ENCODE data around the gene PXYLP1.

PXYLP1 gene

GRCh38 chr3:141276398-141276797 is 44.8 kb downstream of the PXYLP1 start:
- Mint-ChIP-seq H3K27ac (no peak overlapping the region), H3K4me3 (no peak overlapping the region), H3K27me3 (no peaks in the 10 kb centered on the region), H3K36me3 (ENCODE audit: low read depth) (peaks cover 13% of the 10 kb centered on the region), H3K4me1 (ENCODE audit: low read depth) (peaks cover 13% of the 10 kb centered on the region), H3K9me3 (no peaks in the 10 kb centered on the region)
- intact Hi-C loops (cut with micrococcal nuclease): loop anchor here (5.0 kb wide), 1 partner anchor 44 kb away; the partner anchor contains the start of gene PXYLP1

GRCh38 chr3:141277451-141277850 is 45.8 kb downstream of the PXYLP1 start:
- Mint-ChIP-seq H3K4me3 (no peak overlapping the region), H3K27me3 (no peaks in the 10 kb centered on the region), H3K27ac (no peak overlapping the region), H3K9me3 (no peaks in the 10 kb centered on the region), H3K36me3 (ENCODE audit: low read depth) (peaks cover 23% of the 10 kb centered on the region), H3K4me1 (ENCODE audit: low read depth) (peaks cover 13% of the 10 kb centered on the region)
- intact Hi-C loops (cut with micrococcal nuclease): loop anchor here (5.0 kb wide), 1 partner anchor 45 kb away; the partner anchor contains the start of gene PXYLP1

- no peak overlapping the region for H3K4me3 Mint-ChIP-seq
- intact Hi-C loops (cut with micrococcal nuclease): loop anchor here (5.0 kb wide), 1 partner anchor 46 kb away; the partner anchor contains the start of gene PXYLP1
- peaks cover 27% of the 10 kb centered on the region for H3K36me3 Mint-ChIP-seq (ENCODE audit: low read depth)
- H3K27me3 Mint-ChIP-seq: no peaks in the 10 kb centered on the region
- peaks cover 13% of the 10 kb centered on the region for H3K4me1 Mint-ChIP-seq (ENCODE audit: low read depth)
- no peak overlapping the region for H3K27ac Mint-ChIP-seq
- no peaks in the 10 kb centered on the region for H3K9me3 Mint-ChIP-seq
Measured at GRCh38 chr3:141278196-141279076, 46.8 kb downstream of the PXYLP1 start.

DNA sequence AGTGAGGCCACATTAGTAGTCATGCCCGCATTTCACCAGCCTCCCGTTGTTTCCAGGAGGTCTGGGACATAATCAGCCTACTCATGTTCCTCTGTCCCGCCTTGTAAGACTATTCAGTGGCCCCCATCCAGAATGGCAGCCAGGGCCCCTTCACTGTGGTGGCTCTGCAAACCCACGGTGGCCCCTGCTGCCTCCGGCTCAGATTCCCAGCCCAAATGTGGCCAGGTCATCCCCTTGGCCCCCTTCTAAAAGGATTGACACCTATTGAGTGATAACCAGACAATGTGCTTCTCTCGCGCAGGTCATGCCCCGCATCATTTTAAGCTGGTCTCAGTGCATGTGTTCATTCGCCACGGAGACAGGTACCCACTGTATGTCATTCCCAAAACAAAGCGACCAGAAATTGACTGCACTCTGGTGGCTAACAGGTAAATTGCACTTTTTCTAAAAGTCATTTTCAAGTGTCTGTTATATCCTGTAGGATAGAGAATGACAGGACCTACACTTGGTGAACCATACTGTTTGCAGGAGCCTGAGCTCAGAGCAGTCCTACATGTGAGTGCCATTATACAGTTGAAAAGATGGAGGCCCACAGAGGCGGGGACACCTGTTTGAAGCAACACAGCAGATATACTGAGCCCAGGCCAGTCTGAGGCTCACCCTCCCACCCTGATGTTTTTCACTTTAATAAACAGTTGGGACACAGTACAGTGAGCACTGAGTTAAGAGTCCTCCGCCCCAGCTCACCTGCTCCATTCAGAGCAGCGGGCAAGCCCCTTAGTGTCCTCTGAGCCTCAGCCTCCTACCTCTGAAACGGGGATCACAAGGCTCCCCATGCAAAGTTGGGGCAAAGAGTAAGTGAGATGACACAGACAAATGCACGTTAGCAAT is 47.7 kb downstream of the PXYLP1 start:
- intact Hi-C loops (cut with micrococcal nuclease): loop anchor here (5.0 kb wide), 1 partner anchor 47 kb away; the partner anchor contains the start of gene PXYLP1
- Mint-ChIP-seq H3K4me1 (ENCODE audit: low read depth) (peaks cover 11% of the 10 kb centered on the region), H3K27me3 (no peaks in the 10 kb centered on the region), H3K27ac (no peak overlapping the region), H3K9me3 (no peaks in the 10 kb centered on the region), H3K36me3 (ENCODE audit: low read depth) (peaks cover 23% of the 10 kb centered on the region), H3K4me3 (no peak overlapping the region)

DNA sequence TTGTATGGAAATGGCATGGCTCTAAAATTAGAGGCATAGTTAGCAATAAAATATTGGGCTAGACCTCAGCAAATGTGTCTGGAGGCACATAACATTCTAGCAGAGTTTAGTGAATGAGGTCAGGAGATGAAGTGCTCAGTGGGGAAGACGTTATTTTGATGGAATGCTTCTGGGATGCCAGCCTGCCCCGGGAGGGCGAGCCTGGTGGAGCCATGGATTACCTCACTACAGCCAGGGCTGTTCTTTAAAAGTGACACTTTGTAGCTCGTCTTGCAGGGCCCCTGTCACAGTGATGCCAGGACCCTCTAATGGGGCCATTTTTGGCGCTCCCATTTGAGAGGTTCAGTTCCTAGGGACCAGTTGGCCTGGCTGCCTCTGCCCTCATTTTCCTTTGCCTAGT is 48.5 kb downstream of the PXYLP1 start:
- Mint-ChIP-seq H3K4me3 (no peak overlapping the region), H3K27ac (no peak overlapping the region), H3K4me1 (ENCODE audit: low read depth) (peaks cover 5% of the 10 kb centered on the region), H3K27me3 (no peaks in the 10 kb centered on the region), H3K9me3 (no peaks in the 10 kb centered on the region), H3K36me3 (ENCODE audit: low read depth) (peaks cover 18% of the 10 kb centered on the region)
- intact Hi-C loops (cut with micrococcal nuclease): no loop called here

- Mint-ChIP-seq H3K4me1 (ENCODE audit: low read depth) (peaks cover 5% of the 10 kb centered on the region), H3K27me3 (no peaks in the 10 kb centered on the region), H3K4me3 (no peak overlapping the region), H3K27ac (no peak overlapping the region), H3K9me3 (no peaks in the 10 kb centered on the region), H3K36me3 (ENCODE audit: low read depth) (peaks cover 18% of the 10 kb centered on the region)
- intact Hi-C loops (cut with micrococcal nuclease): no loop called here
Measured at GRCh38 chr3:141280690-141281089, 49.1 kb downstream of the PXYLP1 start.

DNA sequence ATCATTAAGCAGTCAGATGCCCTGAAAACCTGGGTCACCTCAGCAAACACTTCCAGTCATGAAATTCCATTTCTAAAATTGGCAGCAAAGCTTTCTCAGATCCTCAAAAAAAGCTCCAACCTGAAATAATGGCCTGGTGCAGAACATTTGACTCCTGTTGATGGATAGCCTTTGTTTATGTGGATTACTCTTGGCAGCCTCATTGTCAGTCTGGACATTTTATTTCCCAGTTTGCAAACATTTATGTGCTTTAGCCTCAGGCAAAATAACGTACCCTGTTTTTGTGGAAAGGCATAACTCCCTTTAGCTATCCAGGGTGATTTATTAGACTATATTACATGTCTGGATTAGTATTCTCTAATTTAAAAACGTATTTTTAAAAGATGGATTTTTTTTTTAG is 53.9 kb downstream of the PXYLP1 start:
- Mint-ChIP-seq H3K4me3 (no peak overlapping the region), H3K36me3 (ENCODE audit: low read depth) (peaks cover 29% of the 10 kb centered on the region), H3K4me1 (ENCODE audit: low read depth) (peaks cover 23% of the 10 kb centered on the region), H3K27ac (no peak overlapping the region), H3K9me3 (no peaks in the 10 kb centered on the region), H3K27me3 (no peaks in the 10 kb centered on the region)
- intact Hi-C loops (cut with micrococcal nuclease): no loop called here

- Mint-ChIP-seq H3K36me3 (ENCODE audit: low read depth) (peaks cover 28% of the 10 kb centered on the region), H3K27ac (no peak overlapping the region), H3K9me3 (no peaks in the 10 kb centered on the region), H3K27me3 (no peaks in the 10 kb centered on the region), H3K4me3 (no peak overlapping the region), H3K4me1 (ENCODE audit: low read depth) (peaks cover 23% of the 10 kb centered on the region)
- intact Hi-C loops (cut with micrococcal nuclease): no loop called here
Measured at GRCh38 chr3:141286856-141287255, 55.2 kb downstream of the PXYLP1 start.

DNA sequence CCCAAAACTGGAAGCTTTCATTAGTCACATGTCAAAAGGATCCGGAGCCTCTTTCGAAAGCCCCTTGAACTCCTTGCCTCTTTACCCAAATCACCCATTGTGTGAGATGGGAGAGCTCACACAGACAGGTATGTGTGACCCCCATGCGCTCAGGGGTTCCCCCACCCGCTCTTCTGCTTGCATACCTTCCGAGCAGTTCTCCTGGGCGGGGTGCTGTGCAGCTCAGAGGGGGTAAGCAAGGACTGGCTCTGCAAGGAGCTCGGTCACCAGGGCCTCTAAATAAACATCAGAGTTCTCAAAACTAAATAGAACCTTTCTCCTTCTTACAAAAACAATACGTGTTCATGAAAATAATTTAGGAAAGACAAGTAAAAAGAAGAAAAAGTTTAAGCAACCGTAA is 55.7 kb downstream of the PXYLP1 start:
- Mint-ChIP-seq H3K4me1 (ENCODE audit: low read depth) (peaks cover 23% of the 10 kb centered on the region), H3K36me3 (ENCODE audit: low read depth) (peaks cover 28% of the 10 kb centered on the region), H3K9me3 (no peaks in the 10 kb centered on the region), H3K4me3 (no peak overlapping the region), H3K27me3 (no peaks in the 10 kb centered on the region), H3K27ac (no peak overlapping the region)
- intact Hi-C loops (cut with micrococcal nuclease): no loop called here

- Mint-ChIP-seq H3K4me1 (ENCODE audit: low read depth) (peaks cover 23% of the 10 kb centered on the region), H3K9me3 (no peaks in the 10 kb centered on the region), H3K27ac (no peak overlapping the region), H3K4me3 (no peak overlapping the region), H3K36me3 (ENCODE audit: low read depth) (peaks cover 32% of the 10 kb centered on the region), H3K27me3 (no peaks in the 10 kb centered on the region)
- intact Hi-C loops (cut with micrococcal nuclease): no loop called here
Measured at GRCh38 chr3:141288336-141288990, 56.8 kb downstream of the PXYLP1 start.

- H3K36me3 Mint-ChIP-seq (ENCODE audit: low read depth): peaks cover 32% of the 10 kb centered on the region
- no peak overlapping the region for H3K27ac Mint-ChIP-seq
- intact Hi-C loops (cut with micrococcal nuclease): no loop called here
- no peak overlapping the region for H3K4me3 Mint-ChIP-seq
- no peaks in the 10 kb centered on the region for H3K27me3 Mint-ChIP-seq
- peaks cover 23% of the 10 kb centered on the region for H3K4me1 Mint-ChIP-seq (ENCODE audit: low read depth)
- H3K9me3 Mint-ChIP-seq: no peaks in the 10 kb centered on the region
Measured at GRCh38 chr3:141289228-141289772, 57.7 kb downstream of the PXYLP1 start.

DNA sequence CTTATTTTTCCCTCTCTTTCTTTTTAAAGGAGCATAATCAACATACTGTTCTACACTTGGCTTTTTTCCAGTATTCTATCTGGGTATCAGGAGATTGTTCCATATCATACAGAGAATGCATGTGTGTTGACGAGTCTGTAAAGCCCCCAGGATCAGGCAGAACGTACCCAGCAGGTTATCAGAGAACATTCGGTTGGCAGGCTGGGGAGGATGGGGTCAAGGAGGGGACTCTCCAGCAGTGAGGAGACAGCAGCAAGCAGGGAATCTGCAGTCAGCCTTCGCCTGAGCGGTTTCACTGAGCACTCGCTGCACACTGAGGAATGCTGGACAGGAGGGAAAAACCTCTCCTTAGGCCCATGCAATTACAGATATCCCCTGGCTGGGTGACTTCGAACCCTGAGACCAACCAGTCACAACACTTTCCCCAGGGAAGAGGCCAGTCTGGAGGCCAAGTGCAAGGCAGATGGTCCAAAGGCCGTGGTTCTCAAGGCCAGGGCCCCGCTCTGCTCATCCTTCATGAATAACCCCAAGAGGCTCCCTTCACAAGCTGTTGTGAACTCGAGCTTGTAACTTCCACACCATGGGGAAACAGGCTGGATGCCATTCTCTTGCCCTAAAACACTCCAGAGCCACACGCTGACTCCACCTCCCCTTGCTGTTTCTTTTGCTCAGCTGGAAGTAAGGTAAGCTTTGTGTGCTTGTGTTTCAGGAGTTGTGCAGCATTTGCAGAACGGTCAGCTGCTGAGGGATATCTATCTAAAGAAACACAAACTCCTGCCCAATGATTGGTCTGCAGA is 60.1 kb downstream of the PXYLP1 start:
- H3K27me3 Mint-ChIP-seq: no peaks in the 10 kb centered on the region
- no peak overlapping the region for H3K4me3 Mint-ChIP-seq
- intact Hi-C loops (cut with micrococcal nuclease): no loop called here
- no peak overlapping the region for H3K27ac Mint-ChIP-seq
- peaks cover 32% of the 10 kb centered on the region for H3K36me3 Mint-ChIP-seq (ENCODE audit: low read depth)
- peaks cover 19% of the 10 kb centered on the region for H3K4me1 Mint-ChIP-seq (ENCODE audit: low read depth)
- no peaks in the 10 kb centered on the region for H3K9me3 Mint-ChIP-seq
